LoVo (cell line): ENCODE measurements around the gene CMTM5.
"Not testable (repeated sequence)": the region's sequence is repeated elsewhere in the genome, so short reads cannot be mapped to it uniquely, and the experiment has no call there.

Source experiments
- DNase-seq: peaks from one replicate; pipeline ENCODE4 v3.0.0-alpha.2; 2016; ENCODE audit warnings: low spot score

CMTM5 gene

DNA sequence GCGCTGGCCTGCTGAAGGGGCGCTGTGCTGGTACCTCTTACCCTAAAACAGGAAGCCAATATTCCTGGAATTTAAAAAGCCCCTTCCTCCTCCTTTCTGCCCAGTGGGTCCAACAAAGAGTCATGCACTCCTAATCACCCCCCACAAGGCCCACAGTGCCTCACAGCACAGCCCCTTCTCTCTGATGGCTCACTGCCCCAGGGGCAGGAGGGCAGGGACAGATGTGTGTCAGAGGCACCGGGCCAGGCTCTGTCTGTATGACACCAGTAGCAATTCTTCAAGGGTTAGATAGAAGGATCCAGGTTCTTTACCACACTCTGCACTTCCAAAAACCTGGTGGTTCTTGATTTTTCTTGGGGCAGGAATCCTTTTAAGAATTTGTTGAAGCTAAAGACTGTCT is 22.3 kb downstream of the CMTM5 start:
- DNase-seq = no peak

DNA sequence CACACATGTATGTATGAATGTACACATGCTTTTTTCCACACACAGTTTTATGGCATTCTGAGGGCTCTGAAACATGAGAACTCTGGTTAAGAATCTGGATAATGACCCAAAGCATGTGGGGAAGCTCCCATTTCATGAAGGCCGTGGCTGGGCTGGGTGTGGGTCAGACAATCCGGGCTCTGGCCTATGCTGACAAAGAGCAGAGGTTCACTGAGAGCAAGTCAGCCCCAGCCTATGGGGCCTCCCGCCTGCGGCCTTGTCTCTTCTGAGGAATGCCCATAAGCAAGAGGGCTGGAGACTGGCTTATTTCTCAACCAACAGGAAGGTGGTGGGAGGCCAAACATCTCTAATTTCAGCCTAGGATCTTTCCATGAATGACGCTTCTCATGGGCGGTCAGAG is 22.7 kb downstream of the CMTM5 start:
- no peak for DNase-seq

DNA sequence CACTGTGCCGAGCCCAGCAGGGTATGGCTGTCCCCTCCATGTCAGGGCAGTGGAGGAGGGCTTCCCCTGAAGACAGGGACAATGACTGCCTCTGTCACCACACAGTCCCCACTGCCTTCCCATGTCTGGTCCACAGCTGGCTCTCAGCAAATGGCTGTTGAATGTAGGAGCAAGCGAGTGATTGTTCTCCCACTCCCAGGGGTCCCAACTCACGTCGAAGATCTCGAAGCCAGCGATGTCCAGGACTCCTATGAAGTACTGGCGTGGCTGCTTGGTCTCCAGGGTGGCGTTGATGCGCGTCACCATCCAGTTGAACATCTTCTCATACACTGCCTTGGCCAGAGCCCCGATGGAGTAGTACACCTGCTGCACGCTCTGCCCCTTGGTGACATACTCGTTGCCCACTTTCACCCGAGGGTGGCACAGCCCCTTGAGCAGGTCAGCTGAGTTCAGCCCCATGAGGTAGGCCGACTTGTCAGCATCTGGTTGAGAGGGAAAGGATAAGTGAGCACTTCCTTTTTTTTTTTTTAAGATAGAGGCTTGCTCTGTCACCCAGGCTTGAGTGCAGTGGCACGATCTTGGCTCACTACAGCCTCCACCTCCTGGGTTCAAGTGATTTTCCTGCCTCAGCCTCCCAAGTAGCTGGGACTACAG is 23.8 kb downstream of the CMTM5 start:
- DNase-seq = not testable (repeated sequence)

DNA sequence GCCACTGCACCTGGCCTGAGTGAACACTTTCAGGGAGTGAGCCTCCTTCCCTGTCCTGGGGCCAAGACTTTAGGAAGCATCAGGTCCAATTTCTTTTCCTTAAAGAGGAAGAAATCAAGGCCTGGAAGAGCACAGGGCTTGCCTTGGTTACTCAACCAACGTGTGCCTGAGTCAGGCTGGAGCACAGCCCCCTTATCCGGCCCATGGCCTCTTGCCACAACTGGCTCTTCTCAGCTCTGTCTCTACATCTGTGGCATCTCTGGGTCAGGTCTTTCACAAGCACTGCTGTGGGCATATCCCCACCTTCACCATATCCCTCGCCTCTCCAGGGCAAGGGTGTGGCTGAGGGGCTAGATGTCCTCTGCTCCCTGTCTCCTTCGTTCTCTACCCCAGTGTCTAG is 24.4 kb downstream of the CMTM5 start:
- no peak for DNase-seq

DNA sequence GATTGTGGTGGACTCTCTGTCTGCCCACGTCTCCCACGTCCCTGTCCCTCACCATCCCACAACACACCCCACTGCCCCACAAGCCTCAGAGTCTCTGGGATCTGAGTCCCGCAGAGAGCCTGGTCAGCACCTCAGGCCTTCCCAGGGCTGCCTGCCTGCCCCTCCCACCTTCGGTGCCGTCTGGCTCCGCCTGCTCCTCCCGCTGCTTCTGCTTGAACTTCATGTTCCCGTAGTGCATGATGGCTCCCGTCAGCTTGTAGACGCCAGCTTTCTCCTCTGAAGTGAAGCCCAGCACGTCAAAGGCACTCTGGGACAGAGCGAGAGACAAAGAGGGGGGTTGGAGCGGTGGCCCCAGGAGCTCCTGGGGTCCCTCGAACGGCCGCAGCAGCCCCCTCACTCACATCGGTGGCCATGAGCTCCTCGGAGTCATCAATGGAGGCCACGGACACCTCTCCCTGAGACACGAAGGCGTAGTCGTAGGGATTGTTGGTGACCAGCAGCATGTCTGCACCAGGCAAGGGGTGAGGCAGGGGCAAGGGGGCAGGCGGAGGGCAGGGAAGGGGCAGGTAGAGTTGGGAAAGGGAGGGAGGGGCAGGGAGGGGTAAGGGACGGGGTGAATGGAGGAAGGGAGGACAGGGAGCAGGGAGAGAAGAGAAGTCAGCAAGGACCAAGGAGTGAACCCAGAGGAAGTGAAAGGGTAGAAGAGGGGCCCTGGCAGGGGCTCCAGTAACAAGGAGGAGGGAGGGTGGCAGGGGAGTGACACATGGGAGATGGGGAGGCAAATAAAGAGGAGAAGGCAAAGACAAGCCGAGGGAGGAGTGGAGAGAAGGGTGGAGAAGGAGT is 25.7 kb downstream of the CMTM5 start:
- no peak for DNase-seq

DNA sequence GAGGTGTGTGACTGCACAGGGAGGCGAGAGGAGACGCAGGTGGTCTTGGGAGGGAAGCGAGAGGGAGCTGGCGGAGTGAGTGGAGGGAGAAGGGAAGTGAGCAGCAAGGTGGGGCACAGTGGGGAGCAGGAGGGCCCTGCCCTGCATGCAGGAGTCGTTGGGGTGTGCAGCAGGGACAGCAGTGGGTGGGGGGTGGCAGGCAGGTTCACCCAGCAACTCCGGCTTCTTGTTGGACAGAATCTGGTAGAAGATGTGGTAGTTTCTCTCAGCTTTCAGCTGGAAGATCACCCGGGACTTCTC is 26.2 kb downstream of the CMTM5 start:
- DNase-seq = no peak

DNA sequence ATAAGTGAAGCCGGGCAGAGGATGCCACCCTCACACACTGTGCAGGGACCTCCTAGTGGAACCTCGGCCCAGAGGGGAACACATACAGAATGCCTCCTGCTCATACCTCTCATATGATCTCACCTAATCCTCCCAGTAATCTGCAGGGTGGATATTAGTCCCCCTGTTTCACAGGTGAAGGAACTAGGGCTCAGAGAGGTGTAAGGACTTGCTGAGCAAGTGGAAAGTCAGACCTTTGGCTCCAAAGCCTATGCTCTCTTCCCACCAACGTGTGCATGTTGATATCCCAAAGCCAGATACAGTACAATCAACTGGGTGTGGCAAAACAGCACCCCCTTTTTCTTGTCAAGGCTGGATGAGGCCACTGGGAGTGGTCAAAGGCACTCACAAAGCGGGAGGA is 27.1 kb downstream of the CMTM5 start:
- no peak for DNase-seq

DNA sequence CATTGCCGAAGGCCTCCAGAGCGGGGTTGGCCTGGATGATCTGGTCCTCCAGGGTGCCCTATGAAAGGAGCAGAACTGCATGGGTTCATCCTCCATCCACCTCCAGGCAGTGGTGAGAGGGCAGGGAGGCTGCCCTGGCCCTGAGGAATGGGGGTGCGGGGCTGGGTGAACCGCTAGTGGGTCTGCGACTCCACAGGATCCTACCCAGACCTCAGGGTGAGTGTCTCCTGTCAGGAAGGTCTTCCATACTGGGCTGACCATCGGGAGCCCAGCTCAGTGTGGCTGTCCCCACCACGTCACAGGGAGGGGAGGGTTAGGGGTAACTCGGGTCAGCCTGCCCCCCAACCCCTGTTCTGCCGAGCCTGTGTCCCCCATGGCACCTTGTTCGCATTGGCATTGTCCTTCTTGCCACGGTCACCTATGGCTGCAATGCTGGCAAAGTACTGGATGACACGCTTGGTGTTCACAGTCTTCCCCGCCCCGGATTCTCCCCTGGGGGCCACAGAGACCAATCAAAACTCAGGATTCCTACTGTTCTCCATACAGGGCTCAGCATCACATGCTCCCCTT is 27.6 kb downstream of the CMTM5 start:
- DNase-seq = no peak

DNA sequence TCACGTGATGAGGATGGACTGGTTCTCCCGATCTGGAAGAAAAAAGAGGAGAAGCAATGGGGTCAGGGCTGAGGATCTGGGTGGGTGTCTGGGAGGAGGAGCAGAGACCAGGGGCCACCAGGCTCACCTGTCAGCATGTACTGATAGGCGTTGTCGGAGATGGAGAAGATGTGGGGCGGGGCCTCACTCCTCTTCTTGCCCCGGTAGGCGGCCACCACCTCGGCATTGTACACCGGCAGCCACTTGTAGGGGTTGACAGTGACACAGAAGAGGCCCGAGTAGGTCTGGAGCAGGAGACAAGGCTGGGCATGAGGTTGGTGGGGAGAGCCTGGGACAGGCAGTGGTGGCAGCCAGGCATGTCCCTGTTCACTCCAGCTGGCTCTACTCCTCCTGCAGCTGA is 28.2 kb downstream of the CMTM5 start:
- DNase-seq = no peak

DNA sequence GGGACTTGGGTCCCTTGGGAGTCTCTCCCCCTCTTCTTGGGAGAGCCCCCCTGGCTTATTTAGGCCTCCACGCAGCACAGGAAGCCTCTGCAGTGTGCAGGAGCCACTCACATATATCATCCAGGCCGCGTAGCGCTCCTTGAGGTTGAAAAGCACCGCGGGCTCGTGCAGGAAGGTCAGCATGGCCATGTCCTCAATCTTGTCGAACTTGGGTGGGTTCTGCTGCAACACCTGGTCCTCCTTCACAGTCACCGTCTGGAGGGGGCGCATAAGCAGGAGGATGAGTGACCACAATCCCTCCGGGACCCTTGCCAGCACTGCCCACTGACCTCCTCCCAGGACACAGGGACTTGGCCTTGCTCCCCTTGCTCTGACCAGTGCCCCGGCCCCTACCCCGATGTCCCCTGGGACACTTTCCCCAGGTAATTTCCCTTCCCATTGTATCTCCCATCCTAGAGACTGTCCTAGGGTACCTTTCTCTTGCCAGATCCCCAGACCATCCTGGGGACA is 28.7 kb downstream of the CMTM5 start:
- no peak for DNase-seq

DNA sequence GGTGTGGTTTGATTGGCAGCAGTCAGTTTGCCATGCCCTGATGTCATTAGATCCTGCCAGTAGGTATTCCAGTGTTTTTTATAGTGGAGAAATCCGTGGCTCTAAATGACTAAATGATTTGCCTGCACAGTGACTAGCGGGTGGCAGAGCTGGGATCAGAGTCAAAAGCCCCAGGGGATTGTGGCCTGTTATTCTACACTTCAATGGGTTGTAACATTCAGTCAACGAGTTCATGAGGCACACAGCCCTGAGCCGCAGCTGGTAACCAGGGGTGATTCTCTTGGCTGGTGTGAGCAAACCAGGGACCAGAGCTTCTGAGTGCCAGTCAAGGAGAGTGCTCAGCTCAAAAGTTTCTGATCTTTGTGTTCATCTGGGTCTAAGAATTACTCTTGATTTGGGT is 29.4 kb downstream of the CMTM5 start:
- DNase-seq = no peak

DNA sequence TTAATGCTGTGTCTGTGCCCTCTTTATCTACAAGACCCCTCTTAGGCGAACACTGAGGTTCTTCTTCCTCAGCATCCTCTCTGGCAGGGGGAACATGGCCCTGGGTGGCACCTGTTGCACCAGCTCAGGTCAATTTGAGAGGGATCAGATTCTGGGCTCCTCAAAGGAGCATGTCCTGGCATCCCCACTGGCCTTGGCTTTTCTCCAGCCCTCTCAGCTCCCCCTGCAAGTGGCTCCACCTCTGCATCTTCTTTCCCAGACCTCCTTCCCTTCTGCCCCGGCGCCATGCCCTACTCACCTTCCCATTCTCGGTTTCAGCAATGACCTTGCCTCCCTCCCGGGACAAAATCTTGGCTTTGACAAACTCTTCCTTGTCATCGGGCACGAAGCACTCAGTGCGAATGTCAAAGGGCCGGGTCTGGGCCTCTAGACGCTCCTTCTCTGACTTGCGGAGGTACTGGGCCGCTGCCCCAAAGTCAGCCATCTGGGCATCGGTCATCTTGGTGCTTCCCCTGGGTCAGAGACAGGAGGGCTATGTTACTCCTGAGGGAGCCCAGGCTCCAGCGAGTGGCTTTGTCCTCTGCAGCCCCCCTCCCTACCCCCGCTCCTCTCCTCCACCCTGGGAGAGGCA is 30.0 kb downstream of the CMTM5 start:
- DNase-seq = no peak

DNA sequence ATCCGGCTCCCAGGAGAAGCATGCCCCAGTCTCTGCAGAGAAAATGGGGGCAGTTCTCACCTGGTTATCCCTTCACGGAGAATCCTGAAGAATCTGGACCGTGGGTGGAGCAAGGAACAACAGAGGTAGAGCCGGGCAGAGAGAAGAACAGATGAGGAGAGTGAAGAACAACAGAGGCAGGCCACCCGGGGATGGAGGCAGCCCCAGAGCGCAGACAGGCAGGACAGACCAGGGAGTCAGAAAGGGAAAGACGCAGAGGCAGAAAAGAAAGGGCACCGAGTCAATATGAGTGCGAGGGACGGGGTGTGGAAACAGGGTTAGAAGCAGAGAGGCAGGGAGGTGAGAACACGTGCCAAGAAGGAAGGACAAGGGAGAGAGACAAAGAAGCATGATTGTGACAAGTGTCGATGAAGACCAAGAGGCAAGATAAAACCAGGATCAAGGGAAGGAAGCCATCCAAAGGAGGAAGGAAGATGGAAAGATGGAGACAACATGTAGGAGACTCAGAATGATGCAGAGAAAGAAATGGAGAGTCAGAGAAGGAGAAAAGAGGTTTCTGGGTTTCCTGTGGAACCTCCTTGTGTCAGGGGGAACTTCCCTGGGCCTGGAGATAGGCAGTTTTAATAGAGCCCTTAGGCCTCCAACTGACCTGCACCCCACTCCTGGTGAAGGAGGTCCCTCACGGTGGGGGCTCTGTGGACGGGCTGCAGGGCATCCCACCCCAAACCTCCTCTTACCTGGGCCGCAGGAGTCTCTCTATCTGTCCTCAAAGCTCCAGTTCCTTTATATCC is 30.9 kb downstream of the CMTM5 start, which contains the start of gene MYH6:
Gene MYH6, minus strand, starts transcription at position 758 of the 791 bp plus-strand sequence. CDS start 1,050 bp downstream, outside the sequence.
- DNase-seq = no peak

DNA sequence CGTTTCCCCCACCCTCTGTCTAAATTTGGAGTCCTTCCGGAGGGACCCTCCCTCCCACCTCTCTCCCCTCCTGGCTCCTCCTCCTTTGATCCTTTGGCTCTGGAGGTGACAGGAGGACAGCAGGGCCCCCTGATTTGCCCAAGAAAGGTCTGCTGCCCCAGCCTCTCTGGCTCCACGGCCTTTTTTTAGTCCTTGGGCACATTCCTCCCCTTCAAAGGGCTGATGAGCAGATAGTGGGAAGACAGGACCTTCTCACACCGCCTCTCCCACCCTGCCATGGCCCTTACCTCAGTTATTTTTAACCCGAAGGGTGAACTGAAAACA is 31.4 kb downstream of the CMTM5 start:
- no peak for DNase-seq

DNA sequence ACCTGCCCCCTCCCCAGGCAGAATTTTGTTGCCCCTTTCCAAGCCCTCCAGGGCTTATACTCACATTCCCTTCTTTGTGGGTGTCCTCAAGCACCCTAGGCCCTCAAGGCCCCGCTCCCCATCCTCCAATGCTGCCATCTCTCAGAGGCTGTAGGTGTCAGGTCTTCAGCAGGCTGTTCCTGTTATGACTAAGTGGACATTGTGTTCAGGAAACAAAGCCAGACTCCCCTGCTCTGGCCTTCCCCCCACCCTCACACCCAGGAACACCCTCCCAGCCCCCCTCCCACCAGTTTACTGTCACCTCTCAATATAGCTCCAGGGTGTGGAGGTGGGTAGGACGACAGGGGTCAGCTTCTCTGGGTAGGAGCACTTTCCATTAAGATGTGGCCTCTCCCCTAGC is 32.6 kb downstream of the CMTM5 start:
- DNase-seq = no peak

DNA sequence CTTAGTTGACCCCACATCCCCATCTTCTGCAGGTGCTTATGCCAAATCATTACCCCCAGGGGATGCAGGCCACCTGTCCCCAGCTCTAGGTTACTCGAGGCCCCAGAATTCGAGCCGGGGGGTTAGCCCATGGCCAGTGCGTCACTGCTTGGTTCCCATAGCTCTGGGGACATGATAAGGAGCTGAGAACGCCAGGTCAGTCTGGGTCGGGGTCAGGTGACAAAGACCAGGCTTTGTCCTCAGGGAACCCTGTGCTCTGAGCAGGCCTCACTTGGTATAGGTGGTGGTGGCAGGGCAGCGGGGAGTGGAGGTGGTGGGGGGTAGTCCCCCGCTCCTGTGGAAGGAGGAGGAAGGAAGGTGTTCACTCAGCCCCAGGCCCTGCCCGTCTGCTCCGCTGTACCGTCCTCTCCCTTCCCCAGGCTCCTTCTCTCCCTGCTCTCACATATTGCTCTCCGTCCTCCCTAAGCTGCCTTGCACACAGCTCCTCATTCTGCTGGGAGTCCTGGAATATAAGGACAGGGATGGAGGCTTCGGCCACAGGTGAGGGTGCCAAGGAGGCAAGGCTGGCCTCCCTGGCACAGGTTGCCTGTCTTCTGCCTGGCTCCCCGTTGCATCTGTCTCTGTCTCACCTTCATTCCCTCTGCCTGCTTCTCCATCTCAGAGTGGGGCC is 33.3 kb downstream of the CMTM5 start:
- no peak for DNase-seq

DNA sequence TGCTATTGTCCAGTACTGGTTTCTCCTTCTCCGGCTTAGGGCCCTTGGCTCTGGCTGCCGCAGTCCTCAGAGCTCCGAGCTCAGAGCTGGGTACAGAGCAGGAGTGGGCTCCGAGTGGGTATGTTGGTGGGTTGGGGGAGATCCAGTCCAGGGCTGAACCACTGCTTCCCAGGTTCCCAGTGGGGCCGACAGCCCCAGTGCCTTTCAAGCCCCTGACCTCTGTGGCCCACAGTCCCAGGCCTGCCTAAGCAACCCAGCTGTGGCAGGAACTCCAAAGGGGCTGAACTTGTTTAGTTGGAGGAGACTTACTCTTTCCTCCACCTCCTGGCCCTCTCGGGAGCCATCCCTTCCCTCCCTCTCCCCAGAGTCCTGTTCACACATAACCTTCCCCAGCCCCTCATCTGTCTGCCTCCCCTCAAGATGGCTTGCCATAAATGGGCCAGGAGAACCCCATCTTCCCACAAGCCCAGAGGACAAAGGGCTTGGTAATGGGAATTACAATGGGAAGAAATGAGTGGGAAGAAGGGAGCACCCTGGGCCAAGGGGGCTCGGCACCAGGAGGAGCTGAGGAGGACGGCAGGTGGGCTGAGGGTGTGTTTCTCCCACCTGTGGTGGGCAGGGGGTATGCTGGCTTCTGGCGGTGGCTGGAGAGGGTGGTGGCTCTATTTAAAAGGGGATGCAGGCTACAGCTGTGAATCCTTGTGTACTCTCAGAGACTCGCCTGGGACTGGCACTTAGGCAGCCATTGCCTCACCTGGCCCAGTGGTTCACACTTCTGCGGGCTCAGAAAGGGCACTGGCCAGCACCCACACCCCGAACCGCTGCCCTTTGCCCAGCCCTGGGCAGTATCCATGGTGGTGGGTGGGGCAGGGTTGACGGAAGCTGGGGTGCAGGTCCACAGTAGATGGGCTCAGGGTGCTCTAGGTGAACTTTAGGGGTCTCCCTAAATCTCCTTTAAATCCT is 35.0 kb downstream of the CMTM5 start:
- no peak for DNase-seq

DNA sequence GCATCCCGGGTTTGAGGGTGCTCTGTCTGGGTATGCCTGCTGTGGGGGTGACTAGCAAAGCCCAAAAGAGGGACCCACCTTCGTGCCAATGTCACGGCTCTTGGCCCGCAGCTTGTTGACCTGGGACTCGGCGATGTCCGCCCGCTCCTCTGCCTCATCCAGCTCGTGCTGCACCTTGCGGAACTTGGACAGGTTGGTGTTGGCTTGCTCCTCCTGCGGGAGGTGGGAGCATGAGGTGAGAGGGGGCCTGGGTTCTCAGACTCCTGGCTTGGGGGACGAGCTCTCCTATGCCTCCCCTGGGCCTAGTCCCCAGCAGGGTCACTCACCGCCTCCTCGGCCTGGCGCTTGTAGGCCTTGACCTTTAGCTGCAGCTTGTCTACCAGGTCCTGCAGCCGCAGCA is 36.8 kb downstream of the CMTM5 start:
- no peak for DNase-seq

DNA sequence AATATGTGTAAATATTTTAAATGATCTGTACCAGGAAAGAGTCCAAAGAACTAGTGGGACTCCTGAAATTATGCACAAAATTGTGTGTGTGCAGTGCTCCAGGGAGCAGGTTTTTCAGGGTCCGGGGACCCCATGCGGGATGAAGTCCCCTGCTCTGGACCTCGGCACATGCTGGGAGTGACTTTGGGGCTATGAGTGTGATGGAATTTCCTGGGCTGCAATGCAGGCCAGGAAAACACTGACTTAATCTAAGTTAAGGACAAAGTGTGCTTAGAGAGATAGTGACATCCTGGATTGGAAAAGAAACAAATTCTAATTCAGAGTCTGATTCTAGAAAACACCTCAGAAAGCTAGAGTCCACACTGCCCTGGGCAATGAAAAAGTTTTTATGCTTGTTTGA is 37.4 kb downstream of the CMTM5 start:
- DNase-seq = no peak
